K562 (cell line): ENCODE data around the gene ATP5PO. TPM values are rescaled to one million over a fixed set of nuclear protein-coding genes. Genes with fewer than 3 reads are reported as not detected.

Source experiments
- BCOR ChIP-seq: fragments of 450-650 bp; IDR thresholded peaks from 2 replicates; pipeline ENCODE4 v1.6.1; 2016
- DEAF1 ChIP-seq: fragments of 450-650 bp; formaldehyde crosslinking; IDR thresholded peaks from 2 replicates; pipeline ENCODE4 v1.4.0; 2020; ENCODE audit warnings: mild to moderate bottlenecking, moderate library complexity
- ELK3 ChIP-seq: fragments of 450-650 bp; formaldehyde crosslinking; IDR thresholded peaks from 2 replicates; pipeline ENCODE4 v1.4.0; 2020; ENCODE audit warnings: mild to moderate bottlenecking
- ERF ChIP-seq: fragments of 450-650 bp; formaldehyde crosslinking; IDR thresholded peaks from 2 replicates; pipeline ENCODE4 v1.4.0; 2020; ENCODE audit warnings: mild to moderate bottlenecking, mixed read lengths
- HMGXB4 ChIP-seq: sonication (generic); formaldehyde crosslinking; IDR thresholded peaks from 2 replicates; pipeline ENCODE4 v1.8.1; 2023; ENCODE audit warnings: mild to moderate bottlenecking, missing genetic modification reagents
- MAFG ChIP-seq: fragments of 450-650 bp; conservative IDR thresholded peaks from 2 replicates; pipeline ENCODE4 v1.6.1; 2016; ENCODE audit warnings: missing genetic modification characterization, missing compliant biosample characterization
- MLX ChIP-seq, 2 experiments: fragments of 450-650 bp in 1 of 2; sonication (generic) in 1 of 2; formaldehyde crosslinking; conservative IDR thresholded peaks; 2 replicates each; pipeline versions ENCODE4 v1.4.0 to v1.8.1; 2020 to 2022; ENCODE audit warnings: mild to moderate bottlenecking in 1 of 2, missing genetic modification reagents in 1 of 2
- PREB ChIP-seq: sonication (generic); formaldehyde crosslinking; IDR thresholded peaks from 2 replicates; pipeline ENCODE4 v1.8.1; 2023; ENCODE audit warnings: mild to moderate bottlenecking, missing genetic modification reagents
- SIN3A ChIP-seq, 2 experiments: fragments of 150-350 bp in 1 of 2; IDR thresholded peaks; 2 replicates each; pipeline ENCODE4 v1.6.1; 2011 to 2016; ENCODE audit warnings: borderline replicate concordance in 2 of 2, low read depth in 2 of 2, low read length in 2 of 2, mild to moderate bottlenecking in 2 of 2, moderate library complexity in 2 of 2; ENCODE audit not compliant: control insufficient read depth in 1 of 2
- SP1 ChIP-seq: sonication (generic); formaldehyde crosslinking; IDR thresholded peaks from 2 replicates; pipeline ENCODE4 v1.8.1; 2022; ENCODE audit warnings: mild to moderate bottlenecking, missing genetic modification reagents
- TBP ChIP-seq: optimal IDR thresholded peaks from 2 replicates; pipeline ENCODE3; 2011; ENCODE audit warnings: low read depth, low read length, improper control_type of control experiment
- TEAD2 ChIP-seq: fragments of 450-650 bp; IDR thresholded peaks from 2 replicates; pipeline ENCODE4 v1.6.1; 2016; ENCODE audit warnings: missing genetic modification characterization, control low read depth, missing compliant biosample characterization
- XRCC3 ChIP-seq: fragments of 450-650 bp; IDR thresholded peaks from 2 replicates; pipeline ENCODE4 v1.6.1; 2017; ENCODE audit warnings: mild to moderate bottlenecking, moderate library complexity
- YY1 ChIP-seq, 3 experiments: IDR thresholded peaks; 2 replicates each; pipeline ENCODE4 v1.6.1; 2011; ENCODE audit warnings: low read length in 2 of 3, mild to moderate bottlenecking in 2 of 3, moderate library complexity in 2 of 3, borderline replicate concordance in 1 of 3, control low read depth in 1 of 3, low read depth in 1 of 3; ENCODE audit not compliant: insufficient read depth in 3 of 3, insufficient replicate concordance in 2 of 3, control insufficient read depth in 1 of 3, insufficient read length in 1 of 3; ENCODE audit errors: extremely low read depth in 1 of 3
- ZBTB7A ChIP-seq: IDR thresholded peaks from 2 replicates; pipeline ENCODE4 v1.6.1; 2011; ENCODE audit warnings: low read depth, mild to moderate bottlenecking, low read length, moderate library complexity, borderline replicate concordance; ENCODE audit not compliant: control insufficient read depth
- ZNF282 ChIP-seq: sonication (generic); formaldehyde crosslinking; IDR thresholded peaks from 2 replicates; pipeline ENCODE4 v1.8.1; 2023; ENCODE audit warnings: missing genetic modification reagents
- ZNF584 ChIP-seq: fragments of 200-800 bp; sonication (Bioruptor generic); IDR thresholded peaks from 2 replicates; pipeline ENCODE4 v1.6.1; 2016; ENCODE audit warnings: low read depth, mild to moderate bottlenecking, missing genetic modification characterization, missing compliant biosample characterization
- polyA plus RNA-seq, 8 experiments: library from polyadenylated mRNA; depleted of rRNA in 4 of 8; stranded (reverse) in 5 of 8; unstranded in 3 of 8; fragments of >200 nt; fragmentation: Nextera tagmentation in 2 of 8; fragmentation: Illumina TruSeq in 1 of 8; extraction: Ambion mirVana in 2 of 8; extraction: Trizol in 1 of 8; gene quantifications; 2 replicates each; pipeline versions ENCODE4 v1.2.1 to v1.2.3, GENCODE V29; 2011 to 2014; ENCODE audit warnings: inconsistent platforms in 1 of 8, missing spikeins in 1 of 8
- total RNA-seq, 7 experiments: library from RNA; depleted of rRNA in 6 of 7; stranded (reverse); fragments of >200 nt in 6 of 7; fragmentation: Illumina TruSeq in 2 of 7; extraction: Trizol in 2 of 7; gene quantifications; 2 replicates each; pipeline versions ENCODE4 v1.2.1 to v1.2.3, GENCODE V29; 2011 to 2021; ENCODE audit warnings: low replicate concordance in 1 of 7

The ATP5PO gene
- total and polyA plus RNA-seq, 9 of the 15 experiments (the other 6 are each of a cell fraction or from before 2014, with no cell fraction given) = 367 to 2,722 (median 808) TPM

GRCh38 chr21:33915368-33916199 is at the start of gene ATP5PO (continued):
- TF ChIP-seq PREB (no peak), TEAD2 (tag) (no peak), HMGXB4 (CRISPR knock-in tag) (no peak), MAFG (tag) (no peak), ZNF282 (CRISPR knock-in tag) (no peak), ZNF584 (peak; percentile 69; the same call in 1 of the 2 replicates), ERF (0 out of 2 replicates have a peak, but pooled peaks have one; percentile 34), SP1 (peak; percentile 79), BCOR (no peak), ELK3 (CRISPR knock-in tag) (no peak), MLX (CRISPR knock-in tag; conservative IDR thresholded peaks at IDR 0.05) (0 out of 4 replicates have a peak, but pooled peaks of 1 of the 2 experiments have one; percentile 65), SIN3A (IDR thresholded peaks at IDR 0.05; ENCODE audit: borderline replicate concordance in 2 of 2, control insufficient read depth in 1 of 2, low read depth in 2 of 2, low read length in 2 of 2) (0 out of 4 replicates have a peak, but pooled peaks of 1 of the 2 experiments have one; percentile 69), YY1 (IDR thresholded peaks at IDR 0.05; ENCODE audit: borderline replicate concordance in 1 of 3, control insufficient read depth in 1 of 3, extremely low read depth in 1 of 3, insufficient read depth in 3 of 3, insufficient read length in 1 of 3, insufficient replicate concordance in 2 of 3, low read depth in 1 of 3, low read length in 2 of 3) (peak; percentile 81 to 98 (median 92)), DEAF1 (CRISPR knock-in tag) (0 out of 2 replicates have a peak, but pooled peaks have one; percentile 26), ZBTB7A (peak; percentile 29), TBP (peak; percentile 92), XRCC3 (no peak)
